Mammary epithelial cell (primary cell): Measurements from ENCODE around the gene FBXO3.

ENCODE experiments used
- CTCF ChIP-seq, 2 donors: IDR thresholded peaks in 1 of 2; conservative IDR thresholded peaks in 1 of 2; 2 replicates each; pipeline ENCODE4 v1.5.1; 2011 to 2012; ENCODE audit warnings: inconsistent platforms in 2 of 2, low read length in 2 of 2, mild to moderate bottlenecking in 2 of 2, control low read depth in 1 of 2, low read depth in 1 of 2; ENCODE audit not compliant: insufficient read depth in 1 of 2; ENCODE audit errors: extremely low read depth in 1 of 2
- EZH2 ChIP-seq: IDR thresholded peaks from 2 replicates; pipeline ENCODE4 v1.6.1; 2012; ENCODE audit warnings: low read length, inconsistent platforms, borderline replicate concordance

GRCh38 chr11:33779849-33780528 is 5.7 kb upstream of the FBXO3 start:
- TF ChIP-seq CTCF (conservative IDR thresholded peaks at IDR 0.05 in 1 of 2, IDR thresholded peaks at IDR 0.05 in 1 of 2; ENCODE audit: extremely low read depth in 1 of 2, insufficient read depth in 1 of 2, low read depth in 1 of 2, low read length in 2 of 2) (no peak), EZH2 (no peak)
